H1 (cell line): Measurements from ENCODE around the gene ZNF316. TPM values are rescaled to one million over a fixed set of nuclear protein-coding genes. Genes with fewer than 3 reads are reported as not detected.

Experiments
- CTCF ChIA-PET: fragments of 300-600 bp; sonication (Branson Sonifier 250); formaldehyde crosslinking; loops from one replicate; lab custom pipeline; 2021; ENCODE audit not compliant: partially characterized antibody; lab: Charles Lee
- POLR2A ChIA-PET: fragments of 300-600 bp; sonication (Branson Sonifier 250); formaldehyde crosslinking; loops from one replicate; lab custom pipeline; 2021; ENCODE audit warnings: inconsistent platforms; ENCODE audit not compliant: partially characterized antibody; lab: Charles Lee
- DNase-seq, 2 experiments: peaks; one replicate each; pipeline versions ENCODE4 v3.0.0 to v3.0.0-alpha.2; 2010 to 2022; ENCODE audit warnings: low spot score in 2 of 2, low read depth in 1 of 2, mixed read lengths in 1 of 2
- FAIRE-seq: peaks from 2 replicates; lab custom pipeline; 2011; peaks lifted over from hg19 to GRCh38; lab: Jason Lieb, UNC
- H2AFZ ChIP-seq: 2 replicates; pipeline ENCODE4 v1.8.1; 2012; ENCODE audit warnings: low read length, inconsistent platforms
- H2AK5ac ChIP-seq: 2 replicates; pipeline ENCODE4 v1.6.1; 2013; ENCODE audit warnings: low read depth, low read length
- H2BK120ac ChIP-seq: replicated peaks from 2 replicates; pipeline ENCODE3; 2013; ENCODE audit warnings: low read depth, low read length, inconsistent platforms
- H2BK12ac ChIP-seq: 2 replicates; pipeline ENCODE4 v1.6.1; 2013; ENCODE audit warnings: low read depth, low read length
- H2BK15ac ChIP-seq: 2 replicates; pipeline ENCODE4 v1.6.1; 2013; ENCODE audit warnings: low read length
- H2BK20ac ChIP-seq: 2 replicates; pipeline ENCODE4 v1.6.1; 2013; ENCODE audit warnings: low read length
- H2BK5ac ChIP-seq: 2 replicates; pipeline ENCODE4 v1.6.1; 2013; ENCODE audit warnings: low read depth, low read length
- H3K14ac ChIP-seq: 2 replicates; pipeline ENCODE4 v1.6.1; 2013; ENCODE audit warnings: inconsistent platforms; ENCODE audit not compliant: insufficient read length
- H3K18ac ChIP-seq: 2 replicates; pipeline ENCODE4 v1.6.1; 2013; ENCODE audit warnings: low read length; ENCODE audit errors: extremely low read depth
- H3K23ac ChIP-seq: 2 replicates; pipeline ENCODE4 v1.6.1; 2013; ENCODE audit warnings: inconsistent platforms; ENCODE audit not compliant: insufficient read length
- H3K23me2 ChIP-seq: 2 replicates; pipeline ENCODE4 v1.6.1; 2013; ENCODE audit warnings: low read depth, low read length
- H3K27ac ChIP-seq: 2 replicates; pipeline ENCODE4 v1.6.1; 2011; ENCODE audit warnings: low read depth, low read length, inconsistent platforms
- H3K27me3 ChIP-seq, 4 experiments: replicated peaks in 1 of 4; 1 replicate in 1 of 4; 2 replicates in 3 of 4; pipeline versions ENCODE4 v1.6.1 to v1.8.1; 2011 to 2013; ENCODE audit warnings: low read length in 3 of 4, mild to moderate bottlenecking in 3 of 4, inconsistent platforms in 2 of 4, mixed read lengths in 2 of 4, moderate library complexity in 1 of 4; ENCODE audit not compliant: control insufficient read depth in 3 of 4, insufficient read depth in 3 of 4; ENCODE audit errors: extremely low read depth in 1 of 4
- H3K36me3 ChIP-seq, 4 experiments: 2 replicates each; pipeline versions ENCODE4 v1.6.1 to v1.8.1; 2011 to 2013; ENCODE audit warnings: mild to moderate bottlenecking in 4 of 4, low read length in 3 of 4, moderate library complexity in 2 of 4, control low read depth in 1 of 4, inconsistent platforms in 1 of 4; ENCODE audit not compliant: insufficient read depth in 4 of 4, control insufficient read depth in 2 of 4
- H3K4ac ChIP-seq: replicated peaks from 2 replicates; pipeline ENCODE3; 2013; ENCODE audit warnings: low read length, low read depth, mixed read lengths, inconsistent platforms; ENCODE audit not compliant: insufficient read length
- H3K4me1 ChIP-seq, 4 experiments: replicated peaks in 1 of 4; 1 replicate in 1 of 4; 2 replicates in 3 of 4; pipeline versions ENCODE4 v1.6.1 to v1.8.1; 2011 to 2013; ENCODE audit warnings: low read length in 3 of 4, inconsistent platforms in 2 of 4, mixed read lengths in 1 of 4; ENCODE audit not compliant: insufficient read depth in 4 of 4, control insufficient read depth in 3 of 4
- H3K4me2 ChIP-seq, 2 experiments: 2 replicates each; pipeline versions ENCODE4 v1.6.1 to v1.8.1; 2011 to 2013; ENCODE audit warnings: low read depth in 2 of 2, low read length in 2 of 2, control low read depth in 1 of 2, inconsistent platforms in 1 of 2, mild to moderate bottlenecking in 1 of 2; ENCODE audit not compliant: insufficient read depth in 1 of 2
- H3K4me3 ChIP-seq, 4 experiments: fragments of 200-600, 300-600 bp in 1 of 4; sonication (generic), shearing (Covaris generic), sonication (Bioruptor Twin) in 1 of 4; 2 replicates each; pipeline versions ENCODE4 v1.5.1 to v1.8.1; 2011 to 2016; ENCODE audit warnings: low read length in 4 of 4, low read depth in 3 of 4, control low read depth in 2 of 4, inconsistent platforms in 2 of 4, mild to moderate bottlenecking in 2 of 4, mixed read lengths in 1 of 4, moderate library complexity in 1 of 4; ENCODE audit not compliant: insufficient read depth in 2 of 4; ENCODE audit errors: extremely low read depth in 1 of 4
- H3K56ac ChIP-seq: replicated peaks from 2 replicates; pipeline ENCODE3; 2013; ENCODE audit warnings: low read depth, mild to moderate bottlenecking, mixed read lengths, low read length, inconsistent platforms; ENCODE audit not compliant: insufficient read length
- H3K79me1 ChIP-seq: 2 replicates; pipeline ENCODE4 v1.6.1; 2013; ENCODE audit warnings: low read depth, low read length, control low read depth
- H3K79me2 ChIP-seq, 2 experiments: 2 replicates each; pipeline versions ENCODE4 v1.6.1 to v1.8.1; 2012 to 2013; ENCODE audit warnings: low read length in 2 of 2, mild to moderate bottlenecking in 2 of 2, inconsistent platforms in 1 of 2; ENCODE audit not compliant: insufficient read depth in 2 of 2, control insufficient read depth in 1 of 2
- H3K9ac ChIP-seq, 4 experiments: replicated peaks in 1 of 4; 1 replicate in 1 of 4; 2 replicates in 3 of 4; pipeline versions ENCODE4 v1.6.1 to v1.8.1; 2011 to 2013; ENCODE audit warnings: low read depth in 3 of 4, low read length in 3 of 4, control low read depth in 2 of 4, mild to moderate bottlenecking in 2 of 4, moderate library complexity in 2 of 4, inconsistent platforms in 1 of 4; ENCODE audit errors: extremely low read depth in 1 of 4
- H3K9me3 ChIP-seq, 2 experiments: 2 replicates each; pipeline versions ENCODE4 v1.6.1 to v1.8.1; 2012 to 2013; ENCODE audit warnings: mild to moderate bottlenecking in 2 of 2, moderate library complexity in 2 of 2, control low read depth in 1 of 2, inconsistent platforms in 1 of 2, low read depth in 1 of 2, low read length in 1 of 2, mixed read lengths in 1 of 2; ENCODE audit not compliant: insufficient read depth in 2 of 2
- H4K20me1 ChIP-seq, 2 experiments: replicated peaks in 1 of 2; 2 replicates each; pipeline versions ENCODE3 to v1.8.1; 2011 to 2013; ENCODE audit warnings: inconsistent platforms in 2 of 2, low read length in 2 of 2, mild to moderate bottlenecking in 1 of 2; ENCODE audit not compliant: insufficient read depth in 2 of 2, control insufficient read depth in 1 of 2
- H4K5ac ChIP-seq: 2 replicates; pipeline ENCODE4 v1.6.1; 2013; ENCODE audit warnings: low read length, low read depth, mixed read lengths, inconsistent platforms; ENCODE audit not compliant: insufficient read length
- H4K8ac ChIP-seq: 2 replicates; pipeline ENCODE4 v1.8.0; 2013; ENCODE audit warnings: mild to moderate bottlenecking, moderate library complexity, low read length, inconsistent platforms; ENCODE audit not compliant: insufficient read depth; ENCODE audit errors: extremely low read depth
- H4K91ac ChIP-seq: replicated peaks from 2 replicates; pipeline ENCODE3; 2013; ENCODE audit warnings: low read length, mixed read lengths, inconsistent platforms; ENCODE audit not compliant: insufficient read length
- HDAC2 ChIP-seq, 2 experiments: fragments of 300-600 bp in 1 of 2; sonication (generic) in 1 of 2; IDR thresholded peaks; 2 replicates each; pipeline ENCODE4 v1.6.1; 2011 to 2012; ENCODE audit warnings: low read depth in 2 of 2, low read length in 2 of 2, mild to moderate bottlenecking in 2 of 2, moderate library complexity in 2 of 2, borderline replicate concordance in 1 of 2, inconsistent platforms in 1 of 2
- WGBS, 2 experiments: shearing (Covaris generic) in 1 of 2; methylation state at CpG; one replicate each; pipeline versions ENCODE4 v1.1.6 to v1.1.7; 2013 to 2015; ENCODE audit warnings: low lambda C conversion rate in 2 of 2, mixed read lengths in 2 of 2, inconsistent platforms in 1 of 2, low coverage in 1 of 2, missing lambda C conversion rate in 1 of 2; ENCODE audit not compliant: insufficient replicate concordance in 2 of 2, insufficient coverage in 1 of 2, insufficient read length in 1 of 2; ENCODE audit errors: extremely low coverage in 1 of 2, missing lambda C conversion rate in 1 of 2; 5-methylcytosine and 5-hydroxymethylcytosine counted together
- polyA plus RNA-seq, 7 experiments: library from polyadenylated mRNA; depleted of rRNA in 3 of 7; stranded (reverse) in 5 of 7; unstranded in 2 of 7; fragments of >200 nt in 5 of 7; fragments of 200-250 nt in 2 of 7; gene quantifications; 1 replicate in 5 of 7; 2 replicates in 1 of 7; 4 replicates in 1 of 7; pipeline versions ENCODE4 v1.2.1 to v1.2.3, GENCODE V29; 2011 to 2013; ENCODE audit warnings: missing spikeins in 2 of 7, mixed read lengths in 2 of 7
- total RNA-seq: library from RNA; stranded (reverse); fragmentation: NEBNext Ultra II Directional; extraction: Animal tissue kit (Norgen Biotek cat#: 25700); gene quantifications from 2 replicates; pipeline ENCODE4 v1.2.1, GENCODE V29; 2021

The ZNF316 gene
- total and polyA plus RNA-seq, 2 of the 8 experiments (the other 6 are each of a cell fraction or from before 2014, with no cell fraction given), result 3.6 to 13.7 TPM

DNA sequence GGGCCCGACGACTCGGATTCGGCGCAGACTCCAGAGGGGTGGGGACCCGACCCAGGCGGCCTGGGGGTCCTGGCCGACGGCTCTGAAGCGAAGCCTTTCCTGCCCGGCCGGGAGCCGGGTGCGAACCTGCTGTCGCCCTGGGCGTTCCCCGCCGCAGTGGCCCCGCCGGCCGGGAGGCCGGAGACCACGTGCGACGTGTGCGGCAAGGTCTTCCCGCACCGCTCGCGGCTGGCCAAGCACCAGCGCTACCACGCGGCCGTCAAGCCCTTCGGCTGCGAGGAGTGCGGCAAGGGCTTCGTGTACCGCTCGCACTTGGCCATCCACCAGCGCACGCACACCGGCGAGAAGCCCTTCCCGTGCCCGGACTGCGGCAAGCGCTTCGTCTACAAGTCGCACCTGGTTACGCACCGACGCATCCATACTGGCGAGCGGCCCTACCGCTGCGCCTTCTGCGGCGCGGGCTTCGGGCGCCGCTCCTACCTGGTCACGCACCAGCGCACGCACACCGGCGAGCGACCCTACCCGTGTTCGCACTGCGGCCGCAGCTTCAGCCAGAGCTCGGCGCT lies 15.4 kb downstream of the ZNF316 start:
- Histone ChIP-seq H3K4me1 (no peaks in the 10 kb centered on the region), H3K14ac (no peak overlapping the region), H3K9me3 (no peaks in the 10 kb centered on the region; a peak in 1 of 4 replicates), H4K5ac (no peak overlapping the region), H3K56ac (no peak overlapping the region), H3K18ac (no peak overlapping the region), H2BK20ac (no peak overlapping the region), H2BK5ac (no peak overlapping the region), H3K23ac (no peak overlapping the region), H3K4me2 (no peak overlapping the region), H4K20me1 (peaks cover 0 to 3% of the 10 kb centered on the region in 2 experiments), H4K8ac (no peak overlapping the region), H3K4me3 (no peak overlapping the region), H2BK12ac (no peak overlapping the region), H3K79me1 (no peaks in the 10 kb centered on the region; the same call in 1 of the 2 replicates), H2AK5ac (no peak overlapping the region), H2BK15ac (no peak overlapping the region), H3K36me3 (peaks cover 0 to 30% (median 2%) of the 10 kb centered on the region in 4 experiments; a peak in 3 of 8 replicates), H3K27me3 (no peaks in the 10 kb centered on the region), H3K4ac (no peak overlapping the region), H3K9ac (no peak overlapping the region), H2BK120ac (no peak overlapping the region), H3K27ac (no peak overlapping the region), H4K91ac (no peak overlapping the region), H3K79me2 (no peaks in the 10 kb centered on the region), H2AFZ (no peak overlapping the region), H3K23me2 (no peaks in the 10 kb centered on the region)
- ChIA-PET POLR2A (interaction anchor here (0.8 kb wide), 1 partner anchor 55 kb away, joined by 3 read pairs; no protein-coding TSS in a partner anchor), CTCF (no interaction called here)
- 95% methylated on average over 60 of the region's 75 CpGs; no CpG with 5 or more reads in 1 of the 2 experiments for WGBS, 2 experiments
- FAIRE-seq (no peak), DNase-seq (no peak)
- TF ChIP-seq HDAC2 (IDR thresholded peaks at IDR 0.05; ENCODE audit: borderline replicate concordance in 1 of 2, low read depth in 2 of 2, low read length in 2 of 2), result no peak
